GM21723 (cell line): ENCODE data around the gene FCMR.
A peak's percentile ranks its signal among the peaks of the same experiment; 100 is the strongest.
"Not testable (repeated sequence)": the region's sequence is repeated elsewhere in the genome, so short reads cannot be mapped to it uniquely, and the experiment has no call there.

ENCODE experiments used
- ATAC-seq: cut with Tn5 transposase; IDR thresholded peaks from one replicate; pipeline ENCODE4 v1.9.1; 2021; ENCODE audit warnings: mild to moderate bottlenecking, moderate library complexity; ENCODE audit not compliant: unreplicated experiment

Gene FCMR

GRCh38 chr1:206924592-206925105 lies 2.9 kb upstream of the FCMR start:
- ATAC-seq: peak; percentile 31

- not testable (repeated sequence) for ATAC-seq
Observed at GRCh38 chr1:206923961-206924557, 2.3 kb upstream of the FCMR start.

GRCh38 chr1:206923009-206923960 lies 1.5 kb upstream of the FCMR start:
- ATAC-seq: peak; percentile 58

- no peak for ATAC-seq
Observed at GRCh38 chr1:206922524-206922923, 783 bp upstream of the FCMR start.

- no peak for ATAC-seq
Observed at GRCh38 chr1:206918076-206918475, 3.7 kb downstream of the FCMR start.

- no peak for ATAC-seq
Observed at GRCh38 chr1:206916000-206916709, 5.6 kb downstream of the FCMR start.

GRCh38 chr1:206915030-206915735 lies 6.6 kb downstream of the FCMR start:
- ATAC-seq: no peak

GRCh38 chr1:206913766-206914537 lies 7.8 kb downstream of the FCMR start:
- ATAC-seq: no peak

- ATAC-seq: peak; percentile 58
Observed at GRCh38 chr1:206912445-206913095, 9.2 kb downstream of the FCMR start.

- ATAC-seq: no peak
Observed at GRCh38 chr1:206911064-206911663, 10.6 kb downstream of the FCMR start.

- no peak for ATAC-seq
Observed at GRCh38 chr1:206909883-206910318, 11.8 kb downstream of the FCMR start.

GRCh38 chr1:206909161-206909882 lies 12.4 kb downstream of the FCMR start:
- no peak for ATAC-seq

- ATAC-seq: no peak
Observed at GRCh38 chr1:206908038-206908437, 13.7 kb downstream of the FCMR start.

GRCh38 chr1:206907304-206907991 lies 14.3 kb downstream of the FCMR start:
- ATAC-seq: no peak

- ATAC-seq: no peak
Observed at GRCh38 chr1:206905295-206906164, 16.2 kb downstream of the FCMR start.

- ATAC-seq: no peak
Observed at GRCh38 chr1:206904423-206905142, 17.2 kb downstream of the FCMR start.
